ENCODE data around the gene POLN.
A peak's percentile ranks its signal among the peaks of the same experiment; 100 is the strongest.
"Not testable (repeated sequence)": the region's sequence is repeated elsewhere in the genome, so short reads cannot be mapped to it uniquely, and the experiment has no call there.

Gene POLN

GRCh38 chr4:2284934-2285612 is 43.2 kb upstream of the POLN start:
- peaks cover 36% of the 10 kb centered on the region for H3K4me1 ChIP-seq (ENCODE audit: control insufficient read depth, insufficient read depth, low read length, poor library complexity, severe bottlenecking)
- H3K9me3 ChIP-seq (ENCODE audit: control insufficient read depth, low read length), result no peaks in the 10 kb centered on the region
- DNase-seq, result no peak
- H3K36me3 ChIP-seq (ENCODE audit: control insufficient read depth, insufficient read depth, low read length), result no peaks in the 10 kb centered on the region
- no peak overlapping the region for H3K27ac ChIP-seq (ENCODE audit: insufficient read depth, low read length, poor library complexity, severe bottlenecking)
- no peak overlapping the region for H3K4me3 ChIP-seq (ENCODE audit: insufficient read depth, low read depth, low read length, poor library complexity, severe bottlenecking)
- no peaks in the 10 kb centered on the region for H3K27me3 ChIP-seq (replicated peaks; ENCODE audit: control insufficient read depth, insufficient read depth, low read length, poor library complexity, severe bottlenecking)

GRCh38 chr4:2284161-2284933 is 42.4 kb upstream of the POLN start:
- Histone ChIP-seq H3K4me1 (ENCODE audit: control insufficient read depth, insufficient read depth, low read length, poor library complexity, severe bottlenecking) (peaks cover 29% of the 10 kb centered on the region), H3K9me3 (ENCODE audit: control insufficient read depth, low read length) (no peaks in the 10 kb centered on the region), H3K27ac (ENCODE audit: insufficient read depth, low read length, poor library complexity, severe bottlenecking) (no peak overlapping the region), H3K36me3 (ENCODE audit: control insufficient read depth, insufficient read depth, low read length) (no peaks in the 10 kb centered on the region), H3K27me3 (replicated peaks; ENCODE audit: control insufficient read depth, insufficient read depth, low read length, poor library complexity, severe bottlenecking) (no peaks in the 10 kb centered on the region), H3K4me3 (ENCODE audit: insufficient read depth, low read depth, low read length, poor library complexity, severe bottlenecking) (no peak overlapping the region)
- DNase-seq, result no peak

GRCh38 chr4:2283199-2283711 is 41.3 kb upstream of the POLN start:
- peaks cover 27% of the 10 kb centered on the region for H3K4me1 ChIP-seq (ENCODE audit: control insufficient read depth, insufficient read depth, low read length, poor library complexity, severe bottlenecking)
- H3K36me3 ChIP-seq (ENCODE audit: control insufficient read depth, insufficient read depth, low read length), result no peaks in the 10 kb centered on the region
- H3K4me3 ChIP-seq (ENCODE audit: insufficient read depth, low read depth, low read length, poor library complexity, severe bottlenecking), result no peak overlapping the region
- H3K27me3 ChIP-seq (replicated peaks; ENCODE audit: control insufficient read depth, insufficient read depth, low read length, poor library complexity, severe bottlenecking), result no peaks in the 10 kb centered on the region
- no peak for DNase-seq
- H3K9me3 ChIP-seq (ENCODE audit: control insufficient read depth, low read length), result no peaks in the 10 kb centered on the region
- H3K27ac ChIP-seq (ENCODE audit: insufficient read depth, low read length, poor library complexity, severe bottlenecking), result no peak overlapping the region

GRCh38 chr4:2281575-2282343 is 39.8 kb upstream of the POLN start:
- H3K36me3 ChIP-seq (ENCODE audit: control insufficient read depth, insufficient read depth, low read length), result no peaks in the 10 kb centered on the region
- DNase-seq, result peak; percentile 81 to 88 (median 87)
- peaks cover 27% of the 10 kb centered on the region for H3K4me1 ChIP-seq (ENCODE audit: control insufficient read depth, insufficient read depth, low read length, poor library complexity, severe bottlenecking)
- no peaks in the 10 kb centered on the region for H3K9me3 ChIP-seq (ENCODE audit: control insufficient read depth, low read length)
- H3K4me3 ChIP-seq (ENCODE audit: insufficient read depth, low read depth, low read length, poor library complexity, severe bottlenecking), result no peak overlapping the region
- H3K27me3 ChIP-seq (replicated peaks; ENCODE audit: control insufficient read depth, insufficient read depth, low read length, poor library complexity, severe bottlenecking), result no peaks in the 10 kb centered on the region
- peak overlapping the region; percentile 78 for H3K27ac ChIP-seq (ENCODE audit: insufficient read depth, low read length, poor library complexity, severe bottlenecking)

- no peak overlapping the region for H3K4me3 ChIP-seq (ENCODE audit: insufficient read depth, low read depth, low read length, poor library complexity, severe bottlenecking)
- no peaks in the 10 kb centered on the region for H3K27me3 ChIP-seq (replicated peaks; ENCODE audit: control insufficient read depth, insufficient read depth, low read length, poor library complexity, severe bottlenecking)
- DNase-seq, result no peak
- no peaks in the 10 kb centered on the region for H3K36me3 ChIP-seq (ENCODE audit: control insufficient read depth, insufficient read depth, low read length)
- no peaks in the 10 kb centered on the region for H3K9me3 ChIP-seq (ENCODE audit: control insufficient read depth, low read length)
- peaks cover 27% of the 10 kb centered on the region for H3K4me1 ChIP-seq (ENCODE audit: control insufficient read depth, insufficient read depth, low read length, poor library complexity, severe bottlenecking)
- peak overlapping the region; percentile 78 for H3K27ac ChIP-seq (ENCODE audit: insufficient read depth, low read length, poor library complexity, severe bottlenecking)
Measured at GRCh38 chr4:2280531-2281300, 38.8 kb upstream of the POLN start.

- no peaks in the 10 kb centered on the region for H3K36me3 ChIP-seq (ENCODE audit: control insufficient read depth, insufficient read depth, low read length)
- no peak overlapping the region for H3K27ac ChIP-seq (ENCODE audit: insufficient read depth, low read length, poor library complexity, severe bottlenecking)
- H3K4me3 ChIP-seq (ENCODE audit: insufficient read depth, low read depth, low read length, poor library complexity, severe bottlenecking), result no peak overlapping the region
- no peaks in the 10 kb centered on the region for H3K27me3 ChIP-seq (replicated peaks; ENCODE audit: control insufficient read depth, insufficient read depth, low read length, poor library complexity, severe bottlenecking)
- H3K4me1 ChIP-seq (ENCODE audit: control insufficient read depth, insufficient read depth, low read length, poor library complexity, severe bottlenecking), result peaks cover 23% of the 10 kb centered on the region
- no peaks in the 10 kb centered on the region for H3K9me3 ChIP-seq (ENCODE audit: control insufficient read depth, low read length)
- no peak for DNase-seq
Measured at GRCh38 chr4:2277956-2278355, 36.0 kb upstream of the POLN start.

- Histone ChIP-seq H3K9me3 (ENCODE audit: control insufficient read depth, low read length) (no peaks in the 10 kb centered on the region), H3K36me3 (ENCODE audit: control insufficient read depth, insufficient read depth, low read length) (peaks cover under 1% of the 10 kb centered on the region), H3K27ac (ENCODE audit: insufficient read depth, low read length, poor library complexity, severe bottlenecking) (no peak overlapping the region), H3K27me3 (replicated peaks; ENCODE audit: control insufficient read depth, insufficient read depth, low read length, poor library complexity, severe bottlenecking) (no peaks in the 10 kb centered on the region), H3K4me1 (ENCODE audit: control insufficient read depth, insufficient read depth, low read length, poor library complexity, severe bottlenecking) (peaks cover 13% of the 10 kb centered on the region), H3K4me3 (ENCODE audit: insufficient read depth, low read depth, low read length, poor library complexity, severe bottlenecking) (no peak overlapping the region)
- DNase-seq, result no peak
Measured at GRCh38 chr4:2276581-2277325, 34.8 kb upstream of the POLN start.

- no peak overlapping the region for H3K27ac ChIP-seq (ENCODE audit: insufficient read depth, low read length, poor library complexity, severe bottlenecking)
- no peak for DNase-seq
Measured at GRCh38 chr4:2275546-2276251, 33.8 kb upstream of the POLN start.

GRCh38 chr4:2275044-2275397 is 33.1 kb upstream of the POLN start:
- H3K4me1 ChIP-seq (ENCODE audit: control insufficient read depth, insufficient read depth, low read length, poor library complexity, severe bottlenecking); H3K9me3 ChIP-seq (ENCODE audit: control insufficient read depth, low read length); H3K4me3 ChIP-seq (ENCODE audit: insufficient read depth, low read depth, low read length, poor library complexity, severe bottlenecking); H3K36me3 ChIP-seq (ENCODE audit: control insufficient read depth, insufficient read depth, low read length); DNase-seq; H3K27me3 ChIP-seq (replicated peaks; ENCODE audit: control insufficient read depth, insufficient read depth, low read length, poor library complexity, severe bottlenecking); H3K27ac ChIP-seq (ENCODE audit: insufficient read depth, low read length, poor library complexity, severe bottlenecking): not testable (repeated sequence)

More at GRCh38 chr4:2275546-2276251, 33.8 kb upstream of the POLN start:
- Histone ChIP-seq H3K36me3 (ENCODE audit: control insufficient read depth, insufficient read depth, low read length) (peaks cover 7% of the 10 kb centered on the region), H3K4me1 (ENCODE audit: control insufficient read depth, insufficient read depth, low read length, poor library complexity, severe bottlenecking) (peaks cover 3% of the 10 kb centered on the region), H3K4me3 (ENCODE audit: insufficient read depth, low read depth, low read length, poor library complexity, severe bottlenecking) (no peak overlapping the region), H3K9me3 (ENCODE audit: control insufficient read depth, low read length) (no peaks in the 10 kb centered on the region), H3K27me3 (replicated peaks; ENCODE audit: control insufficient read depth, insufficient read depth, low read length, poor library complexity, severe bottlenecking) (no peaks in the 10 kb centered on the region)
